ENCODE measurements around the gene PRKN.

- no peak for TF ChIP-seq CTCF (IDR thresholded peaks at IDR 0.05; ENCODE audit: low read length)
- TF ChIP-seq EZH2 (IDR thresholded peaks at IDR 0.05; ENCODE audit: borderline replicate concordance, low read length): no peak
Measured at GRCh38 chr6:161630674-161631073, 1096.9 kb downstream of the PRKN start.

Data from OCI-LY1 (cell line).